Neural progenitor cell (in vitro differentiated cells): ENCODE results near the gene SYNDIG1. TPM values are rescaled to one million over a fixed set of nuclear protein-coding genes. Genes with fewer than 3 reads are reported as not detected.

Experiments
- DNase-seq: peaks from one replicate; pipeline ENCODE4 v3.0.0-alpha.2; 2016; ENCODE audit warnings: low spot score
- H2AFZ ChIP-seq: fragments of 200-600 bp; sonication (generic); replicated peaks from 2 replicates; pipeline ENCODE4 v1.6.1; 2016; ENCODE audit warnings: antibody characterized with exemption
- H3F3A ChIP-seq: fragments of 200-600 bp; sonication (generic); 2 replicates; pipeline ENCODE4 v1.6.1; 2016; ENCODE audit warnings: antibody characterized with exemption, low read depth
- H3K27ac ChIP-seq: fragments of 200-600 bp; sonication (generic); 2 replicates; pipeline ENCODE4 v1.5.1; 2016; ENCODE audit warnings: mild to moderate bottlenecking
- H3K27me3 ChIP-seq: fragments of 200-600 bp; sonication (generic); 2 replicates; pipeline ENCODE4 v1.6.1; 2016; ENCODE audit warnings: mild to moderate bottlenecking, moderate library complexity
- H3K36me3 ChIP-seq: fragments of 200-600 bp; sonication (generic); 2 replicates; pipeline ENCODE4 v1.5.1; 2016
- H3K4me1 ChIP-seq: fragments of 200-600 bp; sonication (generic); 2 replicates; pipeline ENCODE4 v1.6.1; 2016; ENCODE audit warnings: mixed run types
- H3K4me2 ChIP-seq: fragments of 200-600 bp; sonication (generic); 2 replicates; pipeline ENCODE4 v1.6.1; 2016
- H3K4me3 ChIP-seq: fragments of 200-600 bp; sonication (generic); 2 replicates; pipeline ENCODE4 v1.5.1; 2016
- H3K79me2 ChIP-seq: fragments of 200-600 bp; sonication (generic); 2 replicates; pipeline ENCODE4 v1.6.1; 2016; ENCODE audit warnings: low read depth
- H3K9ac ChIP-seq: fragments of 200-600 bp; sonication (generic); 2 replicates; pipeline ENCODE4 v1.6.1; 2016
- H3K9me3 ChIP-seq: fragments of 200-600 bp; sonication (generic); 2 replicates; pipeline ENCODE4 v1.5.1; 2016; ENCODE audit warnings: low read depth
- H4K20me1 ChIP-seq: fragments of 200-600 bp; sonication (generic); 2 replicates; pipeline ENCODE4 v1.6.1; 2016; ENCODE audit warnings: low read depth
- H3K27ac Mint-ChIP-seq: 3 replicates; pipeline ENCODE4 v1.8.0; 2021; ENCODE audit warnings: mixed read lengths
- H3K27me3 Mint-ChIP-seq: 2 replicates; pipeline ENCODE4 v1.8.0; 2022; ENCODE audit warnings: low read depth, mild to moderate bottlenecking, inconsistent platforms, moderate library complexity, mixed read lengths; ENCODE audit not compliant: insufficient read depth
- H3K36me3 Mint-ChIP-seq: 3 replicates; pipeline ENCODE4 v1.8.0; 2021; ENCODE audit warnings: mixed read lengths
- H3K4me1 Mint-ChIP-seq: 3 replicates; pipeline ENCODE4 v1.8.0; 2021; ENCODE audit warnings: mixed read lengths
- H3K4me3 Mint-ChIP-seq: 3 replicates; pipeline ENCODE4 v1.8.0; 2021; ENCODE audit warnings: mild to moderate bottlenecking, moderate library complexity, mixed read lengths
- H3K9me3 Mint-ChIP-seq: 3 replicates; pipeline ENCODE4 v1.8.0; 2020; ENCODE audit warnings: mixed read lengths
- EZH2 ChIP-seq: fragments of 200-600 bp; sonication (generic); IDR thresholded peaks from 2 replicates; pipeline ENCODE4 v1.6.1; 2017; ENCODE audit warnings: antibody characterized with exemption, mild to moderate bottlenecking, moderate library complexity
- EZH2phosphoT487 ChIP-seq: fragments of 200-600 bp; sonication (generic); IDR thresholded peaks from 2 replicates; pipeline ENCODE4 v1.6.1; 2017; ENCODE audit warnings: antibody characterized with exemption
- total RNA-seq: library from RNA; depleted of rRNA; stranded (reverse); fragments of >200 nt; gene quantifications from 2 replicates; pipeline ENCODE4 v1.2.3, GENCODE V29; 2015; ENCODE audit warnings: low replicate concordance
- TF ChIP-seq, protein P1 (sequence below): fragments of 200-600 bp; sonication (generic); IDR thresholded peaks from 2 replicates; pipeline ENCODE4 v1.5.1; 2017; ENCODE audit warnings: antibody characterized with exemption, mild to moderate bottlenecking

The SYNDIG1 gene
- total RNA-seq, 1 donor from 2014 or later, result 1.0 TPM

DNA sequence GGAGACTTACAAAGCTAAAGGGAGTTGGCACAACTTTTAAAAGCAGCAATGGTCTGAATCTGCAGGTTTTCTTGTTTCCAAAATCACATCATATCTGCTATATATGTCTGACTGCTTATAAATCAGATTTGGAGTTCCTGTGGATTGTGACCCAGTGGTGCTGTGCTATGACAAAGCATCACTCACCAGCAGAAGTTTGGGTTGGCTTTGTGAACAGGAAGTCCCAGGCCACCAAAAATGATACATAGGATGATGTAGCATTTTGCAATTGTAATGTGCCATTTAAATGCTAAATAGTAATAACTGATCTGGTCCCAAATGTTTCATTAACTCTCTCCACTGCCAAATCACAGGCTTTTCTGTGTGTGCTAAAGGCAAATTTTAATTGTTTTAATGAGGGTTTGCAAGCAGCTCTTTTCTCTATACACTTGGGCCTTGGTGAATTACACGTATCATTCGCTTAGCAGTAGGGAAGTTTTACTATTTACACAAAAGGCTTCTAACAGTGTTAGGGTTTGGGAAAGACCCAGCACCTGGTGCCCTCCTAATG, 60.8 kb downstream of the SYNDIG1 start:
- DNase-seq, result no peak
- Mint-ChIP-seq H3K4me1 (no peaks in the 10 kb centered on the region), H3K27me3 (peaks cover 7% of the 10 kb centered on the region), H3K27ac (no peak overlapping the region), H3K4me3 (no peak overlapping the region), H3K36me3 (no peaks in the 10 kb centered on the region), H3K9me3 (peaks cover 3% of the 10 kb centered on the region)
- Histone ChIP-seq H3K79me2 (no peaks in the 10 kb centered on the region), H3K4me1 (peaks cover 16% of the 10 kb centered on the region), H3K4me2 (no peak overlapping the region), H3K4me3 (no peak overlapping the region), H3K27ac (no peak overlapping the region), H3K9ac (no peak overlapping the region), H3K27me3 (no peaks in the 10 kb centered on the region), H2AFZ (no peak overlapping the region), H3K36me3 (no peaks in the 10 kb centered on the region), H3K9me3 (no peaks in the 10 kb centered on the region), H3F3A (no peaks in the 10 kb centered on the region), H4K20me1 (no peaks in the 10 kb centered on the region)
- TF ChIP-seq, protein P1, sequence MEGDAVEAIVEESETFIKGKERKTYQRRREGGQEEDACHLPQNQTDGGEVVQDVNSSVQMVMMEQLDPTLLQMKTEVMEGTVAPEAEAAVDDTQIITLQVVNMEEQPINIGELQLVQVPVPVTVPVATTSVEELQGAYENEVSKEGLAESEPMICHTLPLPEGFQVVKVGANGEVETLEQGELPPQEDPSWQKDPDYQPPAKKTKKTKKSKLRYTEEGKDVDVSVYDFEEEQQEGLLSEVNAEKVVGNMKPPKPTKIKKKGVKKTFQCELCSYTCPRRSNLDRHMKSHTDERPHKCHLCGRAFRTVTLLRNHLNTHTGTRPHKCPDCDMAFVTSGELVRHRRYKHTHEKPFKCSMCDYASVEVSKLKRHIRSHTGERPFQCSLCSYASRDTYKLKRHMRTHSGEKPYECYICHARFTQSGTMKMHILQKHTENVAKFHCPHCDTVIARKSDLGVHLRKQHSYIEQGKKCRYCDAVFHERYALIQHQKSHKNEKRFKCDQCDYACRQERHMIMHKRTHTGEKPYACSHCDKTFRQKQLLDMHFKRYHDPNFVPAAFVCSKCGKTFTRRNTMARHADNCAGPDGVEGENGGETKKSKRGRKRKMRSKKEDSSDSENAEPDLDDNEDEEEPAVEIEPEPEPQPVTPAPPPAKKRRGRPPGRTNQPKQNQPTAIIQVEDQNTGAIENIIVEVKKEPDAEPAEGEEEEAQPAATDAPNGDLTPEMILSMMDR, result no peak
- TF ChIP-seq EZH2 (no peak), EZH2phosphoT487 (no peak)

DNA sequence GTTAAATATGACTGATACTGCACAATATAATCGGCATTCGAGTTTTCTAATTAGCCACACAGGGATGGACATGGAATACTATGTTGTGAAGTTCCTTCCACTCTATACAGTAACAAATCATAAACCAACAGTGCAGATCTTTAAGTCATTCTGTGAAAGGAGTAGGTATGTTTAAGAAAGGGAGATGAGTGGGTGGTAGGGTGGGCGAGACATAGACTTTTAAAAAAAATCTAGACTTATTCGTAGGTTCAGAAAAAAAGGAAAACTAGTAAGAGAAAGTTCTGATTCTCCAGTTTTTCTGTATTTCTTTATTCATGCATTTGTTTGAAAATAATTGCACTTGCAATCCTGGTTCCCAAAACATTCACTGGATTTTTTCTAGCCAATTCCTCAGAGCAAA, 61.8 kb downstream of the SYNDIG1 start:
- no peak for DNase-seq
- Histone ChIP-seq H3K9ac (no peak overlapping the region), H3K79me2 (no peaks in the 10 kb centered on the region), H3K36me3 (no peaks in the 10 kb centered on the region), H3F3A (no peaks in the 10 kb centered on the region), H3K4me1 (peaks cover 16% of the 10 kb centered on the region), H3K27me3 (no peaks in the 10 kb centered on the region), H3K4me3 (no peak overlapping the region), H3K4me2 (no peak overlapping the region), H3K27ac (no peak overlapping the region), H4K20me1 (no peaks in the 10 kb centered on the region), H2AFZ (no peak overlapping the region), H3K9me3 (no peaks in the 10 kb centered on the region)
- Mint-ChIP-seq H3K4me1 (no peaks in the 10 kb centered on the region), H3K27ac (no peak overlapping the region), H3K36me3 (no peaks in the 10 kb centered on the region), H3K4me3 (no peak overlapping the region), H3K9me3 (peaks cover 3% of the 10 kb centered on the region), H3K27me3 (peaks cover 7% of the 10 kb centered on the region)
- TF ChIP-seq EZH2 (no peak), EZH2phosphoT487 (no peak)
- TF ChIP-seq, protein P1, result no peak

DNA sequence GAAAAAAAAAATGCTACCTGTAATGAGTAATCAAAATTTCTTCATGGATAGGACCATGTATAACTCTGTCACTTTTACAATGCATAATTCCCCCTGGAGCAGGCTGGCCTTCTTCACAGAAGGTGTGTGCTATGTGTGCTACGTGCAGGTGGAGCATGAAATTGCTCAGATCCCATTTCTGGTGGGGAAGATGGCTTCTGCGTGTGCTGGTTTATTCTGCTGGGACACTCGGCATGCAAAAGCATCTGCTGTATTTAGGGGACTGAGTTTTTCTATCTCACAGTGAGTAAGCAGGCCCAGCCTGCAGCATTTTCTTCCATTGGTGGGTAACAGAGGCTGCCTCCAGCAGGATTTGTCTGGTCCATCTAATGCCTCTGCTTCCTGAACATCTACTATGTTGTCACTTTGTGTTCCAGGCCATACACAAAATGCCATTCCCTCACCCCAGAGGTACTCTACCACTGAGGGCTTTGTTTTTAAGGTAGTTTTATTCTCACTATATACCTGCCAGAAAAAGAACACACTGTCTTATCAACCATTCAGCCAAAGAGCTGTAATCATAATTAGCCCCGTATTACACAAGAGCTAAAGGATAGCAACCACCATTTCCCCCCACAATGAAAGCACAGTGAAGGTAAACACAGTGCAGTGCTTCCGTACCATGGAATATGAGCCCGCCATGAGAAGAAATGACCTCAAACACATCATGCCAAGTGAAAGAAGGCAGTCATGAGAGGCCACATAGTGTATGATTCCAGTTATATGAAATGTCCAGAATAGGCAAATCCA, 62.4 kb downstream of the SYNDIG1 start:
- Histone ChIP-seq H3K36me3 (no peaks in the 10 kb centered on the region), H3K79me2 (no peaks in the 10 kb centered on the region), H3K27me3 (no peaks in the 10 kb centered on the region), H3K4me3 (no peak overlapping the region), H3K9me3 (no peaks in the 10 kb centered on the region), H3K4me1 (peaks cover 16% of the 10 kb centered on the region), H3F3A (no peaks in the 10 kb centered on the region), H2AFZ (no peak overlapping the region), H3K9ac (no peak overlapping the region), H4K20me1 (no peaks in the 10 kb centered on the region), H3K4me2 (no peak overlapping the region), H3K27ac (no peak overlapping the region)
- no peaks in the 10 kb centered on the region for H3K36me3 Mint-ChIP-seq
- peaks cover 3% of the 10 kb centered on the region for H3K9me3 Mint-ChIP-seq
- TF ChIP-seq EZH2 (no peak), EZH2phosphoT487 (no peak)
- TF ChIP-seq, protein P1, result no peak
- no peak overlapping the region for H3K27ac Mint-ChIP-seq
- H3K4me1 Mint-ChIP-seq, result no peaks in the 10 kb centered on the region
- H3K4me3 Mint-ChIP-seq, result no peak overlapping the region
- no peak for DNase-seq
- peaks cover 7% of the 10 kb centered on the region for H3K27me3 Mint-ChIP-seq
